Stimulated activated naive CD8-positive, alpha-beta T cell treated with anti-CD3 and anti-CD28 coated beads, Interleukin-15, Interleukin-2, amounts not matched to agents 100 ng/mL and 50 ng/mL, for 24 hours (primary cell): ENCODE measurements around the gene PTCD3.
A peak's percentile ranks its signal among the peaks of the same experiment; 100 is the strongest.

ENCODE experiments used
- H3K27ac Mint-ChIP-seq: one replicate; pipeline ENCODE4 v1.8.0; 2021; ENCODE audit warnings: mild to moderate bottlenecking, mixed read lengths
- H3K27me3 Mint-ChIP-seq: one replicate; pipeline ENCODE4 v1.8.0; 2021; ENCODE audit warnings: mixed read lengths
- H3K36me3 Mint-ChIP-seq: one replicate; pipeline ENCODE4 v1.8.0; 2021; ENCODE audit warnings: low read depth, mixed read lengths
- H3K4me1 Mint-ChIP-seq: one replicate; pipeline ENCODE4 v1.8.0; 2021; ENCODE audit warnings: low read depth, mixed read lengths
- H3K4me3 Mint-ChIP-seq: one replicate; pipeline ENCODE4 v1.8.0; 2021; ENCODE audit warnings: mild to moderate bottlenecking, mixed read lengths
- H3K9me3 Mint-ChIP-seq: one replicate; pipeline ENCODE4 v1.8.0; 2021; ENCODE audit warnings: mixed read lengths

PTCD3 gene

DNA sequence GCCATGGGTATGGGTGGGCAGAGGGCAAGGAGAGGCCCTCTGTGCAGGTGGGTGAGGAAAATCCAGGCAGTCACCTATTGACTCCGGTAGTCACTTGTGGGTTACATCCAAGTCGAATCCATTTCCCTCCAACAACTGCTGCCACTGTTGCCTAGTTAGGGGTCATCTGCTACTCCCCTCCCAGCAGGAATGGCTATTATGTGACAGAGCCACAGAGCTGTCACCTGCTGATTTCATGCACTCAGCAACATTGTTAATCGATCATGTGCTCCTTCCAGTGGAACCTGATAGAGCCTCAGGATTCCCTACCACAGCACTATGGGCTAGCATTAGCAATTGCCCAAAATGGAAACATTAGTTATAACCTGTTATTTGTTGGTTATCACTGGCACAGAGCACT is 31.8 kb upstream of the PTCD3 start:
- peaks cover 80% of the 10 kb centered on the region for H3K36me3 Mint-ChIP-seq
- no peaks in the 10 kb centered on the region for H3K27me3 Mint-ChIP-seq
- H3K9me3 Mint-ChIP-seq = no peaks in the 10 kb centered on the region
- H3K4me1 Mint-ChIP-seq = peaks cover 10% of the 10 kb centered on the region
- H3K27ac Mint-ChIP-seq = no peak overlapping the region
- no peak overlapping the region for H3K4me3 Mint-ChIP-seq

DNA sequence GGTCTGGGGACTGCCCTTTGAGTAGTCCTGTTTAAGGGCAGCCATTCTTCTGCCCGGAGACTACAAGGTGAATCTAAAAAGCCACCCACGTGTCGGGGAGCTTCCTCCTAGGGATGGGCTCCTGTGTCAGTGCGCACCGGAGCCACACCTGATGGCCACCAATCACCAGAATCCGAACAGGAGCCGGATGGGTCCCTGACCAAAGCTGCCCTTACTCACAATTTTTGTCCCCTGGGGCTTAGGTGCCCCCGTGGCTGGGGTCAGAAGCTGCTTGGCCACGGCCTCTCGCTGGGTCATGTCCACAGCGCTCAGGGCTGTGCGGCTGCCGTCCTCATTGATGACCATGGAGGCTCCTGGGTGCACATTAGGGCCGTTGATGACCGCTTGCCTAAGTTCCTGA is 31.2 kb upstream of the PTCD3 start:
- Mint-ChIP-seq H3K27me3 (no peaks in the 10 kb centered on the region), H3K4me3 (no peak overlapping the region), H3K4me1 (peaks cover 13% of the 10 kb centered on the region), H3K36me3 (peaks cover 76% of the 10 kb centered on the region), H3K27ac (no peak overlapping the region), H3K9me3 (no peaks in the 10 kb centered on the region)

DNA sequence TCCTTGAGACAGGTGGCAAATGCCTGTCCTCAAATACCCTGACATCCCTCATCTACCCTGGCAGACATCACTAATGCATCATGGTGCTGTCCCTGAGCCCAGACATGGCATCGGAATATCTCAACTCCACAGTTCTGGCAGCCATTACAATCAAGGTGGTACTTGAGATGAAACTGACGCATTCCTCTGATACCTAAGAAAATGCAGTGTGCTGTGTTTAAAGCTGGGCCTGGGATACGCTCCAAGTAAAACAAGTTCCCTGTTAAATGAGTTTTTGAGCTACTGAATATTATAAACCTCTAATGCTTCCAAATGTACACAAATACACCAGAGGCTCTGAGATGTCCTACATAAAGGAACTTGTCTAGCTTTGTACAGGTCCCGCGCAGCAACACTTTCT is 30.1 kb upstream of the PTCD3 start:
- Mint-ChIP-seq H3K4me3 (no peak overlapping the region), H3K27ac (no peak overlapping the region), H3K4me1 (peaks cover 24% of the 10 kb centered on the region), H3K9me3 (no peaks in the 10 kb centered on the region), H3K36me3 (peaks cover 74% of the 10 kb centered on the region), H3K27me3 (no peaks in the 10 kb centered on the region)

DNA sequence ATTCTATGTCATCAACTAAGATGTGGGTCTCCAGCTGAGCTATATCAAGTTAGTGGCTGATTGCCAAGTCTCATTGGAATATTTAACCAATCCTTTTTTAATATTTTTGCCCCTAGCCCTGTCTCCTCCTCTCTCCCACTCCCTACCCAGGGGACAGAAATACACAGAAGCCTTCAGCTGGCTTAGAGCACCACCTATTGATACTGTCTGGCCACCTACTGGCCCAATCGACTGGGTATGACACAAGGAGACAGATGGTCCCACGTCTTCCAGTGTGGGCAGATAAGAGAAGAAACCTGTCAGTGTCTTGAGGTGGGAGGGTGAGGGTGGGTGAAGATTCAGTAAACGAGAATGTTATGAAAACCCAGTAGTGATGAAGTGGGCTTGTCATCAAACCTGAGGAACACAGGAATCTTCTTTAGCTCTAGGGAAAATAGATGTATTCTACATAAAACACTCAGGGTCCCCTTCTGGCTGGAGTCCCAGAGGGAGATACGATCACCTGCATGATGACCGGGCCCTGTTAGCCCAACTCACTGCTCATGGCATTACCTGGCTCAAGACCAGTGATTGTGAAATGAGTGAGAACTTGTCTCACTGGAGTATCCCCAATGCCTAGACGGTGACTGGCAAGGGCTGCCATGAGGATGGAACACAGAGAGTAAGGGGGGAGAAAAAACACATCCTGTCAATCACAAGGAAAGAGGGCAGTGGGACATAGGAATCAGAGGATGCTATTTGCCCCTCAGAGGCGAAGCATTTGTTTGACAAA is 27.1 kb upstream of the PTCD3 start:
- Mint-ChIP-seq H3K4me3 (no peak overlapping the region), H3K27me3 (no peaks in the 10 kb centered on the region), H3K9me3 (no peaks in the 10 kb centered on the region), H3K4me1 (peaks cover 29% of the 10 kb centered on the region), H3K27ac (no peak overlapping the region), H3K36me3 (peaks cover 65% of the 10 kb centered on the region)

DNA sequence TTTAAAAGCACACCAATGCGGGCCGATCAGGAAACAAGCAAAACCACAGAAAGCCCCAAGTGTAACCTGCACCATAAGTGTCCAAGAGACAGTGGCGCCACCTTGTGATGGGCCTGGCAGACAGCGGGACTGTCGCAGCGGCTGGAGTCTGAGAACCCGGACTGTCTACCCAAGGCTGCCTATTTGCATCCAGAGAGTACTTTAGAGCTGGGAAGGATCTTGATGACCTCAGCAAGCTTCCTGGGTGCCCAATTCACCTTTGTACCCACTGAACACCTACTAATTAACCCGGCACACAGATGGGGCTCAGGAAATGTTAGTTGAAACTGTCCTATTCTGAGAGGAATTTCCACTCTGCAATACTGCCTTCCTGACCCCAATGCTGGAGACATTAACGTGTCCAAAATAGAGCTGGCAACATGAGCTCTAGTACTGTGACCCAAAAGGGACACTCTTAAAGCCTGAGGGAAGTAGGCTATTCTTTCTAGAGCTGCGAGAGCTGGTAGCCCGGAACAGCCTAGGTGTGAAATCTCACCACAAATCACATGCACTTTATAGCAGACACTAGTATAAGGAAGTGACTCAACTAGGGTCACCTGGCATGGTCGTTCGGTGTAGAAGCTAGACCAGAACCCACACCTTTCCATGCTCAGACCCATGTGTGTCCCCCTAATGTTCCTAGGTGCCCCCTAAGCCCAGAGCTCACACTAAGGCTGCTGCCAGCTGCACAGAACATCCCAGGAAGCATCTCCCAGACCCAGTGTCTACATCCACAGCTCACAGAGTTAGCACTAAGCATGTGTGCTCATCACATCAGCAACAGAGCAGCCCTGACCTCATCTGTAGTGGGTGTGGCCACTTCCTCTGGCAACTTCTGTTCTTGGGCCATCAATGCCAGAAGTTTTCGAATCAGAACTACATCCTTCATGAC is 25.8 kb upstream of the PTCD3 start:
- Mint-ChIP-seq H3K36me3 (peaks cover 63% of the 10 kb centered on the region), H3K9me3 (no peaks in the 10 kb centered on the region), H3K4me3 (no peak overlapping the region), H3K27ac (peak overlapping the region; percentile 67), H3K4me1 (peaks cover 29% of the 10 kb centered on the region), H3K27me3 (no peaks in the 10 kb centered on the region)

DNA sequence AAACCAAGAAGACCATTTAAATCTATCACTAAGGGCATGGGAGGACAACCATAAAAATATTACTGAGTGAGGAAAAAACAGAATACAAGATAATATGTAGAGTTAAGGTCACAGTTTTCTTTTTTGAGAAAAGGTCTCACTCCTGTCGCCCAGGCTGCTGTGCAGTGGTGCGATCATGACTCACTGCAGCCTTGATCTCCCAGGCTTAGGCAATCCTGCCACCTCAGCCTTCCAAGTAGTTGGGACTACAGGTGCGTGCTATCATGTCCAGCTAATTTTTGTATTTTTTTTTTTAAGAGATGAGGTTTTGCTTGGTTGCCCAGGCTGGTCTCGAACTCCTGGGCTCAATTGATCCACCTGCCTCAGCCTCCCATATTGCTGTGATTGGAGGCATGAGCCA is 24.3 kb upstream of the PTCD3 start:
- peaks cover 65% of the 10 kb centered on the region for H3K36me3 Mint-ChIP-seq

DNA sequence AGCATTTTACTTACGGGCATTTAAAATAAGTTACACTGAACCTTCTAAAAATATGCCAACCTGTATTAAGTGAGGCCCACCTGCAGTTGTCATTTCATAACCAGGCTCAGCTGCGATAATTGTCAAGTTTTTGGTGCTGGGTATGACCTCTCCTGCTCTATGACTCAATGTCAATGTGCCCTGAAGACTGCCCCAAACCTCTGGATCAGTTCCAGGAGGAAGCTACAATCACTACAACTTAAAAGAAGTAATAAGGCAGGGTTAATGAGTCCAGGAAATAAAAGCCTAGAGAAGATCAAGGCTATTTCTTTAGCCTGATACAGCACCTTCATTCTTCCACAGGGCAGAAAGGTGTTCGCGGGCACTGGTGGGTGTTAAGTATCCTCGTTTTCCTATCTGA is 23.3 kb upstream of the PTCD3 start:
- Mint-ChIP-seq H3K9me3 (no peaks in the 10 kb centered on the region), H3K27ac (no peak overlapping the region), H3K4me3 (no peak overlapping the region), H3K4me1 (peaks cover 29% of the 10 kb centered on the region), H3K36me3 (peaks cover 59% of the 10 kb centered on the region), H3K27me3 (no peaks in the 10 kb centered on the region)

More for the DNA sequence above, 24.3 kb upstream of the PTCD3 start:
- Mint-ChIP-seq H3K27me3 (no peaks in the 10 kb centered on the region), H3K4me1 (peaks cover 29% of the 10 kb centered on the region), H3K9me3 (no peaks in the 10 kb centered on the region), H3K4me3 (no peak overlapping the region), H3K27ac (no peak overlapping the region)

DNA sequence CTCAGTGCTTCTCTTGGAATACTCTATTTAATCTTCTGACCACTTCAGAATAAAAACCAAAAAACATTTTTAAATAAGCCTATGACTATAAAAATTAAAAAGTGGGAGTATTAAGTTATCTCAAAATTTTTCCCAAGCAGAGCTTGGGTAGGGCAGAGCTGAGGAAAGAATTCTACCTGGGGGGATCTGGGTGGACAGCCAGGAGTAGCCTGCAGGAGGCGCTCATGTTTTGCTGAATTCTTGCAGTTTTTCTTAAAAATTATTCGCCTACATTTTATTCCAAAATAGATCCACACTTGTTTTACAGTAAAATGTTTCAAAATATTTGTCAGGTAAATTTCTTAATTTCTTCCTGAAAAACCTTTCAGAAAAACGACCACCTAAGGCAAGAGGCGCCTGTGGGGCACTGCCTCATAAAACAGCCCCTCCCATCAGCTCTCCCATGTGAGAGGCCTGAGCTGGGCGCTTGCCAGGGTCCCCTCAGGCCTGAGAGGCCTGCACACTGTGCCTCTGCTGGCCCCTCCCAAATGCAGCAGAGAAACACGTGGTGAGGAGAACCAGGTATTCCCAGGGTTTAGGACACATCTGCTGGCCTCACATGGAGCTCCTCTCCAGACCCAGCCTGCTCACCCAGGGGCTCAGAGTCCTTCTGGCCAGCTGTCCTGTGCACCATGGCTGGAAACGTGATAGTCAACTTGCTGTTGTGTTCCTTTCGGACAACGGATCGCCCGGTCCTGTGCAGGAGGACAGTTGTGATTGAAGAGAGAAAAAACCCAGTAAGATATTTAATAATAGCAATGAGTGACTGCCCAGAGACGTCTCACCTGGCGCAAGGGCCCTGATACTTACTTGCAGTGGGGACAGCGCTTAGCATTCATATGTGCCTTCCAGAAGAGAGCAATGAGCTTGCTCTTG is 17.8 kb upstream of the PTCD3 start:
- Mint-ChIP-seq H3K27ac (no peak overlapping the region), H3K36me3 (peaks cover 53% of the 10 kb centered on the region), H3K27me3 (no peaks in the 10 kb centered on the region), H3K9me3 (no peaks in the 10 kb centered on the region), H3K4me3 (no peak overlapping the region), H3K4me1 (no peaks in the 10 kb centered on the region)

DNA sequence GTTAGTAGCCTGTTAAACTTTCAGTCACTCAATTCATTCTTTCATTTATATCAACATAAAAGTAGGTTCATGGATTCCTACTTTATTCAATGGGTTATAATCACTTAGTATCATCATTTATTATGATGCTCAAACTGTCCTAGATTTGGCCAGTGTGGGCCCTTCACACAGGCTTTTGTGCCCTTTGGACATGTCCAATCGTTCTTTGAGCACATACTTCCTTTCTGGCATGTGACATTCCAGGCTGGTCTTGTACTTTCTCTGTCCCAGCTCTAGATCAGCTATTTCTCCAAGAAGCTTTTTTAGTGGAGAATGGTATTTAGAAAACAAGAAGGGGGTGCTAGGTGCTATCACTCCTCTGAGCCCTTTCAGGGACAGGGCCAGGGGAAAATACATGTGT is 11.8 kb upstream of the PTCD3 start:
- H3K36me3 Mint-ChIP-seq = peaks cover 71% of the 10 kb centered on the region
- H3K4me3 Mint-ChIP-seq = no peak overlapping the region
- H3K4me1 Mint-ChIP-seq = no peaks in the 10 kb centered on the region
- no peaks in the 10 kb centered on the region for H3K9me3 Mint-ChIP-seq
- no peak overlapping the region for H3K27ac Mint-ChIP-seq
- no peaks in the 10 kb centered on the region for H3K27me3 Mint-ChIP-seq

DNA sequence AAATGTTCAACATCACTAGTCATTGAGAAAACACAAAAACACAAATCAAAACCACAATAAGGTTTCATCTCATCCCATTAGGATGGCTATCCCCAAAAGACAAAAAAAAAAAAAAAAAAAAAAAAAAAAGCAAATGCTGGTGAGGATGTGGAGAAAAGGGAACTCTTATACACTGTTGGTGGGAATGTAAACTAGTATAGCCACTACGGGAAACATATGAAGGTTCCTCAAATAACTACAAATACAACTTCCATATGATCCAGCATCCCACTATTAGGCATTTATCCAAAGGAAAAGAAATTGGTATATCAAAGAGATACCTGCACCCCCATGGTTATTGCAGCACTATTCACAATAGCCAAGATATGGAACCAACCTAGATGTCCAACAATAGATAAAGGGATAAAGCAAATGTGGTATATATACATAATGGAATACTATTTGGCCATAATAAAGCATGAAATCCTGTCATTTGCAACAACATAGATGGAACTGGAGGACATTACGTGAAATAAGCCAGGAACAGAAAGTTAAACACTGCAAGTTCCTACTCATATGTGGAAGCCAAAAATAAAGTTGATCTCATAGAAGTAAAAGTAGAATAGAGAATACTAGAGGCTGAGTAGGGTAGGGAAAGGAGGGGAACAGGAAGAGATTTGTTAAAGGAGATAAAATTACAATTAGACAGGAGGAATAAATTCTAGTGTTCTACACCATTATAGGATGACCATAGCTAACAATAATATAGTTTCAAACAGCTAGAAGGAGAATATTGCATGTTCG is 8.7 kb upstream of the PTCD3 start:
- Mint-ChIP-seq H3K4me3 (no peak overlapping the region), H3K36me3 (peaks cover 69% of the 10 kb centered on the region), H3K27me3 (no peaks in the 10 kb centered on the region), H3K9me3 (no peaks in the 10 kb centered on the region), H3K27ac (no peak overlapping the region), H3K4me1 (peaks cover 10% of the 10 kb centered on the region)

DNA sequence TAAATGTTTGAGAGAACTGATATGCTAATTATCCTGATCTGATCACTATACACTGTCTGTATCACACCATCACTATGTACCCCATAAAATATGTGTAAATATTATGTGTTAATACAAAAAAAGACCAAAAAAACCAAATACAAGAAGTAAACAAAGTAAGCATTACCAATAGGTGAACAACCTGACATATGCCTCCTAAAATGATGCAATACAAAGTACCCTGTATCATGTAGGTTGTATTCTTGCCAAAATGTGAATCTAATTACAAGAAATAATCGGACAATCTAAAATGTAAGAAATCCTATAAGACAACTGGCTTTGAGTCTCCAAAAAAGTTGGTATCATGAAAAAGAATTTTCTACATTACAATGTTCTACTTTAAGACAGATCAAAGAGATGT is 8.1 kb upstream of the PTCD3 start:
- Mint-ChIP-seq H3K4me1 (peaks cover 17% of the 10 kb centered on the region), H3K4me3 (no peak overlapping the region), H3K9me3 (no peaks in the 10 kb centered on the region), H3K27me3 (no peaks in the 10 kb centered on the region), H3K36me3 (peaks cover 72% of the 10 kb centered on the region), H3K27ac (no peak overlapping the region)

DNA sequence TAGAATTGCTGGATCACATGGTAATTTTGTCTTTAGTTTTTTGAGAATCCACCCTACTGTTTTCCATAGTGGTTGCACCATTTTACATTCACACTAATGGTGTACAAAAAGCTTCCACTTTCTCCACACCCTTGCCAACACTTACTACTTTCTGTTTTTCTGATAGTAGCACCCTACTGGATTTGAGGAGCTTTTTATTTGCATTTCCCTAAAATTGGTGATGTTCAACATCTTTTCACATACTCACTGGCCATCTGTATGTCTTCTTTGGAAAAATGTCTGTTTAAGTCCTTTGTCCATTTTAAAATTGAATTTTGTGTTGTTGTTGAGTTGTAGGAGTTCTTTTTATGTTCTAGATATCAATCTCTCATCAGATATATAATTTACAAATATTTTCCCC is 3.9 kb upstream of the PTCD3 start:
- peaks cover 47% of the 10 kb centered on the region for H3K4me1 Mint-ChIP-seq
- H3K27ac Mint-ChIP-seq = no peak overlapping the region
- peaks cover 67% of the 10 kb centered on the region for H3K36me3 Mint-ChIP-seq
- no peak overlapping the region for H3K4me3 Mint-ChIP-seq
- H3K27me3 Mint-ChIP-seq = no peaks in the 10 kb centered on the region
- no peaks in the 10 kb centered on the region for H3K9me3 Mint-ChIP-seq

DNA sequence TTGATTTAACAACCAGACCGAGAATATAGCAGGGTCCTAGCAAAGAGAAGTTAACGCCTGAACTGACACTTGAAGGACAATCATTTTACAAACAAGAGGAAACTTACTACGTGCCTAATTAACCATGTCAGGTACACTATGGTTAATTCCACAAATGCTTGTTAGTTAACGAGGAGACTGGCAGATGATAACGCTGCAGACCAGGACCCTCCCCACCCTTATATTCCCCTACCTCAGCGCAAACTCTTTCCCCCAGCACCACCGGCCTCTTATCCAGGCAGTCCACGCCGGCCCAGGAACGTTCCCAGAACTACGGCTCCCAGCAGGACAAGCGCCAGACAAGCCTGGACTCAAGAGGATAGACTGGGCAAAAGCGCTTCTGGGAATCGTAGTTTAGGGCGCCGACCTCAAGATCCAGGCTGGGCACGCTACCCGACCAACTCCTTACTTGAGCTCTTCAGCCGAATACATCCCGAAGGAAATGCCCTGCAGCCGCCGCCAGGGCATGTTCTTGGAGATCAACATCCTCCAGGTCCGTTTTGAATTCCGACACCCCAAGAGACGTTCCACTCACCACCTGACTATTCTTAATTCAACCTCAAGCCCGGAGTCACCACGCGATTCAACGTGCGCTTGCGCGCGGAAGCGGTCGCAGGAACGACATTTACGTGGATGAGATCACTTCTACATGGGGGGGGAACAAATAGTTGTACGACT is 625 bp upstream of the PTCD3 start, which contains the start of gene POLR1A:
POLR1A (minus strand) TSS at position 635 of the 717 bp plus-strand sequence; CDS start at position 525, 110 bp downstream.
- Mint-ChIP-seq H3K4me3 (peak within 1 kb of the TSS; percentile 96), H3K27me3 (no peaks in the 10 kb centered on the region), H3K4me1 (peaks cover 72% of the 10 kb centered on the region), H3K36me3 (peaks cover 71% of the 10 kb centered on the region), H3K9me3 (no peaks in the 10 kb centered on the region), H3K27ac (peak within 1 kb of the TSS; percentile 97)
